Limb (tissue), 2 donors: ENCODE data around the gene FAM131C.
"Not testable (repeated sequence)": the region's sequence is repeated elsewhere in the genome, so short reads cannot be mapped to it uniquely, and the experiment has no call there.

Experiments used
- DNase-seq, 2 donors: peaks; one replicate each; pipeline ENCODE4 v3.0.0-alpha.2; 2016; ENCODE audit errors: extremely low spot score in 2 of 2

The FAM131C gene

DNA sequence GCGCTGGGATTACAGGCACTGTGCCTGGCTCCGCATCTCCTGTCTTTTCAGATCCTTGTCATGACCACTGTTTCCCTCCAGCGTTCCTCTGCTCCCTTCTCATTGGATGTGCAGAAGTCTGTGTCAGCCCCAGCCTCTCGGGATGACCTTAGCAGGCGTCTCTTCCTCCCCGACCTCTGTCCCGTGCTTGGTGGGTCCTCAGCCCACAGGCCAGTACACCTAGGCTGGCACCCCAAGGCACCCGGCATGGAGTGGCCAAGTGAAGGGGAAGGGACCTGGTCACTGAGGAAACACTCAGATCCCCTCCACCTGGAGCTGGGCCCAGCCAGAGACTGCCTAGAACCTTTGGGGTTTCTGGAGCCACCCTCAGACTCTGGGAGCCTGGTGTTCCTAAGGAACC, 32.3 kb downstream of the FAM131C start:
- no peak for DNase-seq

- DNase-seq = not testable (repeated sequence)
These were observed 33.6 kb downstream of the FAM131C start for GRCh38 chr1:16039871-16040270.

DNA sequence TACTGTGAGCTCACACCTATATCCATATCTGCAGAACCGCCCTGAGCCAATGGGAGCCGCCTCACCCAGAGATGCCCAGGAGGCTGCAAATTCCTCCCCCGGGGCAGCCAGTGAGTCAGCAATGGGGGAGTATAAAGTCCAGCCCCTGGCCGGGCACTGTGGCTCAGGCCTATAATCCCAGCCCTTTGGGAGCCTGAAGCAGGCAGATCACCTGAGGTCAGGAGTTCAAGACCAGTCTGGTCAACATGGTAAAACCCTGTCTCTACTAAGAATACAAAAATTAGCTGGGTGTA, 34.9 kb downstream of the FAM131C start:
- no peak for DNase-seq

DNA sequence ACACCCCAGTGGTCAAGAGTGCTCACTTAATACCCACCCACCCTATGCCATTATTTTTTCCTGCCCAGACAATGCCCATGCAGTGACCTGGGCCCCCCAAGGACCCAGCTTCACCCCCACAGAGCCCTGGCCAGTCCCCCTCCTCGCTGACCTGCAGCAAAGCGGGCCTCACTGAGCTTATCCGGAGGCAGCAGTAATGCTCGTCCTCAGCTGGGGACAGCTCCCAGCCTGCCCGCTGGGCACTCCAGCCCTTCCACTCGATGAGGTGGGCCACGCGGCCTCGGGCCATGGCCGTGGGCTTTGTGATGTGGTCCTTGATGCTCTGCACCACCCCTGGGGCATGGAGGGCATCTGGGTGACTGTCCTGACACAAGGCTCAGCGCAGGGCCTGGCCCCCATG, 37.0 kb downstream of the FAM131C start:
- not testable (repeated sequence) for DNase-seq

- DNase-seq = not testable (repeated sequence)
These were observed 40.3 kb downstream of the FAM131C start for GRCh38 chr1:16033103-16033632.

- peak; percentile 61 to 85 for DNase-seq
These were observed 40.9 kb downstream of the FAM131C start for GRCh38 chr1:16032388-16033102.

- no peak for DNase-seq
These were observed 41.9 kb downstream of the FAM131C start for GRCh38 chr1:16031551-16031950.

GRCh38 chr1:16029288-16029687, 44.2 kb downstream of the FAM131C start:
- no peak for DNase-seq

DNA sequence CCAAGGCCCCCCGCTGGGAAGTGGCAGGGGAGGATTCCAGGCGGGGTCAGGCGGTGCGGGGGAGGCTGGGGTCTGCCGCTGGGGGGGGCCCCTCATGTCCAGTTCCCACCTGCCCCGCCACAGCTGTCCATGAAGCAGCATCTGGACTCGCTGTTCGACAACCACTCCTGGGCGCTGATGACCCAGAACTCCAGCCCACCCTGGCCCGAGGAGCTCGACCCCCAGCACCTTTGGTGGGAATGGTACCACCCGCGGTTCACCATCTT, 44.5 kb downstream of the FAM131C start:
- DNase-seq = not testable (repeated sequence)

DNA sequence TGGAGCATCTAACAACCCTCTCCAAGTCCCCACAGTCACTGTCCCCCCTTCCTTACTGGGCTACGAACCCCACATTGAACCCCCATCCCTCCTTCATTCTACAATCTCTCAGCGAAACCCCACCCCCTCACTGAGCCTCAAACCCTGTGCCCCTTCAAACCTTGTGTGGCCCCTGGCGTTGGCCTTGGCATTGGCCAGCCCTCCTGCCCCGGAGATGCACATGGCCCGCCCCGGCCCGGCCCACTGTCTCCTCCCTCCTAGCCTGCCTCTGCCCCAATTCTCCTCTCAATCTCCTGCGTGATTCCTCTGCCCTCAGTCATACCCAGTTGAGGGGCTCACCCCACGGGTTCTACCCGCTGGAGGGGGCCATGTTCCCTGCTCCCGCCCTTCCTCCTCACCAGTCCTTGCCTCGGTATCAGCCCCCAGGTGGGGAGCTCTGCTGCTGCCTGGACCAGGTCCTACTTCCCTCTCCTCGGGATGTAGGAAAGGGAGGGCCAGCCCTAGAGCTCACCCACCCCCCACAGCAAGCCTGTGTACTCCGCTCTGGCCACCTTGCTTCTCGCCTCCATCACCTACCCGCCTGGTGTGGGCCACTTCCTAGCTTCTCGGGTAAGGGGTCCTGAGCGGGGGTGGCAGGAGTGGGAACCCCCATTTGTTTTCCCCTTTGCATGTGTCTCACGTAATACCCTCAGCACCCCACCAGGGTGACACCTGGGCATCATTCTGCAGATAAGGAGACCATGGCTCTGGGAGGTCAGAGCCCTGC, 45.0 kb downstream of the FAM131C start:
- DNase-seq = no peak

DNA sequence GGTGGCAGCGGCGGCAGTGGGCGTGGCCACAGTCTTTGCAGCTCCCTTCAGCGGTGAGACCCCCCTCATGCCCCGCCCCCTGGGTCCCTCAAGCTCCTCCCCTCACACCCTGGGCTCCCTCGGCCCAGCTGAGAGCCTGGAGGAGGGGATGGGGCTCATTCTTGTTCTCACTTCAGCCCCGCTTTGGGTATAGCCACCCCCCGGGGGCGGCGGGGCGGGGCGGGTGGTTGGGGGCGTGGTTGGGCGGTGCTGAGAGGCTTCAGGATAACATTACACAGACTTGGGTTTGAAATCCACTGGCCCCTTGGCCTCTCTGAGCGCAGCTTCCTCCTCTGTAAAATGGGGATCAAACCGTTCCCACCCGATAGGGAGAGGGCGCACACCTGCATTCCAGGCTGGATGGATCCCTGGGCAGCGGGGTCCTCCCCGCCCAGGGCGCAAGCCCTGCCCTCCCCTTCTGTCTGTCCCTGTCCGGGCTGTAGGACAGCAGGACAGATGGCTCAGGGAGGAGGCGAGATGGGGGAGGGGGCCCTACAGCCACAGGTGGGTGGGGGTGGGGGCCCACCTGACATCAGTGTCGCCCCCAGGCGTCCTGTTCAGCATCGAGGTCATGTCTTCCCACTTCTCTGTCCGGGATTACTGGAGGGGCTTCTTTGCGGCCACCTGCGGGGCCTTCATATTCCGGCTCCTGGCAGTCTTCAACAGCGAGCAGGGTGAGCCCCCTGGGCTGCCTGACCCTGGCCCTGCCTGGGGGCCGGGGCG, 46.5 kb downstream of the FAM131C start:
- DNase-seq = peak in 1 of 2 donors; percentile 79

DNA sequence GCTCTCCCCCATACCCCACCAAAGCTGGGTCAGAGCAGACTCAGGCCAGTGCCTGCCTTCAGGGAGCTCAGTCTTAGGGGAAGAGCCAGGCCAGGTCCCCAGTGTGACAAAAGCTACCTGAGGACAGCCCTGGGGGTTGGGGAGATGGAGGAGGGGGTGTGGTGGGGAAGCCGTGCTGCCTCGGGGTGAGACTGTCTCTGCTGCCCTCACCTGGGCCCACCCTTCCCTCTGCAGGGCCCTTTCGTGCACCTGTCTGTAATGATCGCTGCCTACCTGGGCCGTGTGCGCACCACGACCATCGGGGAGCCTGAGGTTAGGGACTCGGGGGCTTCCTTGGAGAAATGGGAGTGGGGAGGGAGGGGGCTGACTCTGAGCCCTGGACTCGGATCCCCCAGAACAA, 47.1 kb downstream of the FAM131C start:
- not testable (repeated sequence) for DNase-seq

DNA sequence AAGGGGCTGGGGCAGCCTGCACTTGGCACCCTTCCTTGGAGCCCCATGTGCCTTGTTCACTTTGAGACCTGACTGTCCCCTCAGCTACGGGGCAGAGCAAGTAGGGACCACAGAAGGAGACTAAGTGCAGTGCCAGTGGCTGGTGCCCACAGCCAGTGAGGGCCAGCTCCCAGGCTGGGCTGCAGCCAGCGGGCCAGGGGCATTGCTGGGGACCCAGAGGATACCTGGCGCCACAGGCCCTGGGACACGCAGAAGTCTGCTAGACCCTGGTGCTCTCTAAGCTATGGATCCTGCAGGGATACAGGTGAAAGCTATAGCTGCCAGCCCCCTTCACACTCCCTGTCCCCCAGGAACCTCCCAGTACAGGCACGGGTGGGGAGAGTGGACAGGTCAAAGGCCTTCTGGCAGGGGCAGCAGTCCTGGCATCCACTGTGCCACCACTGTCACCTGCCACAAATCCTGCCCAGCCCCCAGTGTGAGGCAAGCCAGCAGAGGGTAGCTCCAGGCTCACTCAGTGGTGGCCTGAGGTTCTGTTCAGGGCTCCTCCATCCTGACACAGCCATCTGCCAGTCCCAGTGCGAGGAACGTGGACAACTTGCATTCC, 50.3 kb downstream of the FAM131C start:
- DNase-seq = no peak

DNA sequence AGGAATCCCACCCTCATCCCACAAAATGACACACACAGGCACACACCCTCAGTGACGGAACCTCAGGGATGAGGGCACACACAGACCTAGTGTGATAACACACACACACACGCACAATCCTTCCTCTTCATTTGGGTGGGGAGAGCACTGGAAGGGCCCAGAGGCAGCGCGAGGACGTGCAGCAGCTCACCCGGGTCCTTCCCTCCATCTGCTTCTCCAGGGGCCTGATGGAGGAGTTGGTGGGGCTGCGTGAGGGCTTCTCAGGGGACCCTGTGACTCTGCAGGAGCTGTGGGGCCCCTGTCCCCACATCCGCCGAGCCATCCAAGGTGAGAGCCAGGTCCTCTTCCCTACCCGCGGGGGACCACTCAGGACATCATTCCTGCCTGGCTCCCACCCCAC, 51.1 kb downstream of the FAM131C start:
- DNase-seq = no peak

GRCh38 chr1:16021681-16022080, 51.8 kb downstream of the FAM131C start, which contains the start of gene CLCNKA:
Gene CLCNKA (plus strand): TSS chr1:16022036. CDS start chr1:16022620, 584 bp downstream.
- no peak for DNase-seq

GRCh38 chr1:16020878-16021277, 52.6 kb downstream of the FAM131C start:
- DNase-seq = not testable (repeated sequence)

- DNase-seq = no peak
These were observed 53.1 kb downstream of the FAM131C start for GRCh38 chr1:16020325-16020724.

DNA sequence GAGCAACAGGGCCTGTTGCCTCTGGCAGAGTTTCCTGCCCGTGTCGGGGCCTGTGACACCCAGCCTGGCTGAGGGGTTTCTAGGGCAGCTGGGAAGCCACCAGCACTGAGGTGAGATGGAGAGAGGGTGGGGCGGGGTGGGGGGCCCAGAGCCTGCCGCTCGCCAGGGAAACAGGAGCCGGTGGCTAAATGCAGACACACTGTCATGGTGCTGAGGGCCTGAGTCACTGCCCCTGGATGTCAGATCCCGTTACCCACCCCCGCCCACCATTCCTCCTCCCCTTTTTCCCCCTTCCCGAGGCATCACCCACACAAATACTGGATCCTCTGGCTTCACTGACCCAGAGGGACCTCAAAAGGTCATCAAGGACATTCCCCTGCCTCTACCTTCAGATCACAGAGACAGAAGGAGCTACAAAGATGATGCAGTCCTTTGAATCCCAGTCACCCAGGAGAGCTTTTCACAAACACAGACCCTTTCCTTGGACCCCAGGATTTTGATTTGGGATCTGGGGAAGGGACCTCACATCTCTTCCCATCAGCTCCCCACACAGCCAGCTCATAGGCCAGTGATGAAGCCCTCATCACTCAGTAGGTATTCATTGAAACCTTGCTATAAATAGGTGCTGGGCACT, 53.7 kb downstream of the FAM131C start:
- DNase-seq = no peak

GRCh38 chr1:16018749-16019643, 54.5 kb downstream of the FAM131C start:
- DNase-seq = no peak

DNA sequence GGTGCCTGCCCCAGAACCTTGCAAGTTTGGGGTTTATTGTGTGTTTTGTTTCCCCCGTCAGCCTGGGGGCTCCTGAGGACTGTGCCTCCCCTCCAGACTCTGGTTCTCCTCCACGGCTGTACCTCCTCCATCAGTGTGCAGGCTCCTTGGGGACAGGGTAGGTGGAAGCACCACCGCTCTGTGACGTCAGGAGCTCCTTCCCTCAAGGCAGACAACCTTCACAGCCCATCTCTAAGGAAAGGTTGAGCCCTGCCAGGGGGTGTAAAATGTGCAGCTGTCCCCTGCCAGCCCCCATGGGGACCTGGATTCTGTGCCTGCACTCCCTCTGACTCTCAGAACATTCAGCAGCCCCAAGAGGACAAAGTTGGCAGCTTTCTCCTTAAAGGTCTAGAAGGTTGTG, 55.1 kb downstream of the FAM131C start:
- DNase-seq = no peak
